ENCODE measurements around the gene GATA1.
"Not testable (repeated sequence)": the region's sequence is repeated elsewhere in the genome, so short reads cannot be mapped to it uniquely, and the experiment has no call there.

Gene GATA1

DNA sequence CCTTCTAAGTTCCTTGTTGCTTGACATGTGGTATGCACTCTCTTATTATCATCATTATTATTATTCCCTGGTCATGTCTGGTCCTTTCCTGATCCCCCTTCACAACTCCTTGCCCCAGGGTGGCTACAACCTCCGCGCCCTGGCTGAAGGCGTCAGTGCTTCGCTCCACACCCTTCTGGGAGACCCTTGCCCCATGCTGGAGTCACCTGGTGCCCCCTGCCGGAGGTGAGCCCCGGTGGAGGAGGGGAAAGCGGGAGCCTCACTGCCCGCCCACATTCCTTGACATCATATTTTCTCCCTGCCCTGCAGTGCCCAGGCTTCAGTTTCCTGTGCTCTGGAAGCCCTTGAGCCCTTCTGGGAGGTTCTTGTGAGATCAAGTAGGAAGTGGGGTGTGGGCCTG lies 28.9 kb downstream of the GATA1 start:
- no peak for TF ChIP-seq CTCF (IDR thresholded peaks at IDR 0.05)
- Histone ChIP-seq H3K4me2 (ENCODE audit: low read length) (no peak overlapping the region), H3K9me3 (ENCODE audit: control insufficient read depth, low read length) (no peaks in the 10 kb centered on the region), H3K27ac (no peak overlapping the region), H3K79me2 (no peaks in the 10 kb centered on the region), H2AFZ (no peak overlapping the region), H3K27me3 (ENCODE audit: control insufficient read depth, insufficient read depth, low read length) (no peaks in the 10 kb centered on the region), H3K36me3 (ENCODE audit: control insufficient read depth, insufficient read depth, low read length) (no peaks in the 10 kb centered on the region), H3K4me1 (no peaks in the 10 kb centered on the region), H3K9ac (no peak overlapping the region), H3K4me3 (ENCODE audit: low read depth, low read length) (no peak overlapping the region)

DNA sequence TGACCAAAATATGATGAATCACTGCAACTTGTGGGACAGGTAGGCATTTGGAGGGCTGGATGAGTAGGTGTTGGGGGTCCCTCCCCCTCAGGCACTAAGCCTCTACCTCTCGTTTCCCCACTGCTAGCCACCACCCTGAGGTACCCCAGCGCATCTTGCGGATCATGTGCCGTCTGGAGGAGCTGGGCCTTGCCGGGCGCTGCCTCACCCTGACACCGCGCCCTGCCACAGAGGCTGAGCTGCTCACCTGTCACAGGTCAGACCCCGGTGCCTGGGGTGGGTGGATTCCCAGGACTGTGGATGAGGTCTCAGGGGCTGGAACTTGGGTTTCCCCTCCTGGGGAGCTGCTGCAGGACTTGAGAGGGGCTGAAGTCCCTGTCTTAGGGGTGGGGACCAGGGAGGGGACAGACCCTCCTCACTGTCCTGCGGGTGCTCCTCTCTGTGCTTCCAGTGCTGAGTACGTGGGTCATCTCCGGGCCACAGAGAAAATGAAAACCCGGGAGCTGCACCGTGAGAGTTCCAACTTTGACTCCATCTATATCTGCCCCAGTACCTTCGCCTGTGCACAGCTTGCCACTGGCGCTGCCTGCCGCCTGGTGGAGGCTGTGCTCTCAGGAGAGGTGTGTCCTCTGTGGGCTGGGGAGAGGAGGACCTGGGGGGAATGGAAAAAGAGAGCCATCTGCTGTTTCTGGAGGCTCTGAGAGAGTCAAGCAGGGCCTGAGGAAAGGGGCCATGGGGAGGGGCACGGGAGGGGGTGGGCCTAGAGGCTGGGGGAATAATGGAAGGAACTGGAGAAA lies 29.8 kb downstream of the GATA1 start:
- no peak overlapping the region for H3K4me2 ChIP-seq (ENCODE audit: low read length)
- H3K9me3 ChIP-seq (ENCODE audit: control insufficient read depth, low read length) = no peaks in the 10 kb centered on the region
- no peak overlapping the region for H3K4me3 ChIP-seq (ENCODE audit: low read depth, low read length)
- no peaks in the 10 kb centered on the region for H3K27me3 ChIP-seq (ENCODE audit: control insufficient read depth, insufficient read depth, low read length)
- H3K36me3 ChIP-seq (ENCODE audit: control insufficient read depth, insufficient read depth, low read length) = no peaks in the 10 kb centered on the region
- H3K4me1 ChIP-seq = no peaks in the 10 kb centered on the region
- H3K9ac ChIP-seq = no peak overlapping the region
- H3K79me2 ChIP-seq = no peaks in the 10 kb centered on the region
- H3K27ac ChIP-seq = no peak overlapping the region
- TF ChIP-seq CTCF (IDR thresholded peaks at IDR 0.05) = no peak
- no peak overlapping the region for H2AFZ ChIP-seq

DNA sequence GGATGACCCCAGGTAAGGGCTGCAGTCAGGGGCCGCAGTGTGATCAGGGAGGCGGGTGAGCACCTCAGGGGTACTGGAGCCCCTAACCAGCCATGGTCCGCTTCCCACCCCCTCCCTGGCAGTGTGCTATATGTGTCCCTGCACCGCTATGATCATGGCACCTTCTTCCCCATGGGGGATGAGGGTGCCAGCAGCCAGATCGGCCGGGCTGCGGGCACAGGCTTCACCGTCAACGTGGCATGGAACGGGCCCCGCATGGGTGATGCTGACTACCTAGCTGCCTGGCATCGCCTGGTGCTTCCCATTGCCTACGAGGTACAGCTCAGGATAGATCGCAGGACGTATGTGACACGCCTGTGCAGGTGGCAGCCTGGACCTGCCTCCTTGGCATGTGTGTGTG lies 31.7 kb downstream of the GATA1 start:
- H3K4me3 ChIP-seq (ENCODE audit: low read depth, low read length) = no peak overlapping the region
- no peak overlapping the region for H2AFZ ChIP-seq
- no peak overlapping the region for H3K4me2 ChIP-seq (ENCODE audit: low read length)
- no peaks in the 10 kb centered on the region for H3K9me3 ChIP-seq (ENCODE audit: control insufficient read depth, low read length)
- no peak overlapping the region for H3K9ac ChIP-seq
- H3K36me3 ChIP-seq (ENCODE audit: control insufficient read depth, insufficient read depth, low read length) = no peaks in the 10 kb centered on the region
- no peaks in the 10 kb centered on the region for H3K27me3 ChIP-seq (ENCODE audit: control insufficient read depth, insufficient read depth, low read length)
- no peaks in the 10 kb centered on the region for H3K79me2 ChIP-seq
- no peak overlapping the region for H3K27ac ChIP-seq
- no peak for TF ChIP-seq CTCF (IDR thresholded peaks at IDR 0.05)
- no peaks in the 10 kb centered on the region for H3K4me1 ChIP-seq

- Histone ChIP-seq H3K27ac (no peak overlapping the region), H3K27me3 (ENCODE audit: control insufficient read depth, insufficient read depth, low read length) (no peaks in the 10 kb centered on the region)
These were observed 32.5 kb downstream of the GATA1 start for GRCh38 chrX:48818866-48819265.

GRCh38 chrX:48819394-48819793 lies 33.0 kb downstream of the GATA1 start:
- H3K79me2 ChIP-seq; H3K4me3 ChIP-seq (ENCODE audit: low read depth, low read length); H3K27ac ChIP-seq; H3K27me3 ChIP-seq (ENCODE audit: control insufficient read depth, insufficient read depth, low read length); H2AFZ ChIP-seq; H3K9me3 ChIP-seq (ENCODE audit: control insufficient read depth, low read length); H3K4me1 ChIP-seq; H3K36me3 ChIP-seq (ENCODE audit: control insufficient read depth, insufficient read depth, low read length); H3K4me2 ChIP-seq (ENCODE audit: low read length); H3K9ac ChIP-seq: not testable (repeated sequence)

More at GRCh38 chrX:48818866-48819265, 32.5 kb downstream of the GATA1 start:
- Histone ChIP-seq H3K4me3 (ENCODE audit: low read depth, low read length) (no peak overlapping the region), H3K79me2 (no peaks in the 10 kb centered on the region), H3K9me3 (ENCODE audit: control insufficient read depth, low read length) (no peaks in the 10 kb centered on the region), H3K4me2 (ENCODE audit: low read length) (no peak overlapping the region), H3K9ac (no peak overlapping the region), H3K36me3 (ENCODE audit: control insufficient read depth, insufficient read depth, low read length) (no peaks in the 10 kb centered on the region), H2AFZ (no peak overlapping the region), H3K4me1 (no peaks in the 10 kb centered on the region)
- no peak for TF ChIP-seq CTCF (IDR thresholded peaks at IDR 0.05)
